Trophoblast cell (in vitro differentiated cells and primary cell): ENCODE measurements around the gene SLC30A4.
"Not testable (repeated sequence)": the region's sequence is repeated elsewhere in the genome, so short reads cannot be mapped to it uniquely, and the experiment has no call there.

Experiments
- DNase-seq, 2 donors: peaks; one replicate each; pipeline ENCODE4 v3.0.0-alpha.2; 2016
- H2AFZ ChIP-seq: 2 replicates; pipeline ENCODE4 v1.6.1; 2013; ENCODE audit warnings: low read length, moderate library complexity, mild to moderate bottlenecking; ENCODE audit not compliant: insufficient read depth, poor library complexity
- H2AK5ac ChIP-seq: 2 replicates; pipeline ENCODE4 v1.6.1; 2013; ENCODE audit warnings: mild to moderate bottlenecking, low read length
- H2BK120ac ChIP-seq: 2 replicates; pipeline ENCODE4 v1.6.1; 2013; ENCODE audit warnings: low read length, mild to moderate bottlenecking, moderate library complexity; ENCODE audit not compliant: insufficient read depth, poor library complexity
- H2BK12ac ChIP-seq: 2 replicates; pipeline ENCODE4 v1.6.1; 2013; ENCODE audit warnings: mild to moderate bottlenecking, low read length, moderate library complexity
- H2BK5ac ChIP-seq: 2 replicates; pipeline ENCODE4 v1.6.1; 2013; ENCODE audit warnings: low read length, low read depth, moderate library complexity, mild to moderate bottlenecking; ENCODE audit not compliant: poor library complexity
- H3K14ac ChIP-seq: 2 replicates; pipeline ENCODE4 v1.6.1; 2013; ENCODE audit warnings: mild to moderate bottlenecking, low read length
- H3K18ac ChIP-seq: 2 replicates; pipeline ENCODE4 v1.6.1; 2013; ENCODE audit warnings: mild to moderate bottlenecking, low read length
- H3K23ac ChIP-seq: 2 replicates; pipeline ENCODE4 v1.6.1; 2013; ENCODE audit warnings: low read length
- H3K27ac ChIP-seq: 2 replicates; pipeline ENCODE4 v1.5.1; 2013; ENCODE audit warnings: low read depth, mild to moderate bottlenecking, inconsistent platforms, low read length, moderate library complexity
- H3K27me3 ChIP-seq: 2 replicates; pipeline ENCODE4 v1.6.1; 2013; ENCODE audit warnings: inconsistent platforms, mild to moderate bottlenecking, low read length, moderate library complexity; ENCODE audit not compliant: insufficient read depth
- H3K36me3 ChIP-seq, 2 experiments: 1 replicate in 1 of 2; 2 replicates in 1 of 2; pipeline ENCODE4 v1.6.1; 2013; ENCODE audit warnings: low read length in 2 of 2, mild to moderate bottlenecking in 2 of 2, moderate library complexity in 1 of 2; ENCODE audit not compliant: insufficient read depth in 2 of 2, control insufficient read depth in 1 of 2
- H3K4ac ChIP-seq: 2 replicates; pipeline ENCODE4 v1.6.1; 2013; ENCODE audit warnings: low read depth, mild to moderate bottlenecking, low read length, moderate library complexity
- H3K4me1 ChIP-seq, 2 experiments: 1 replicate in 1 of 2; 2 replicates in 1 of 2; pipeline ENCODE4 v1.6.1; 2013; ENCODE audit warnings: low read length in 2 of 2, mild to moderate bottlenecking in 2 of 2, moderate library complexity in 1 of 2; ENCODE audit not compliant: insufficient read depth in 2 of 2, control insufficient read depth in 1 of 2
- H3K4me2 ChIP-seq: 2 replicates; pipeline ENCODE4 v1.6.1; 2013; ENCODE audit warnings: inconsistent platforms, mild to moderate bottlenecking, low read length, moderate library complexity
- H3K4me3 ChIP-seq: 2 replicates; pipeline ENCODE4 v1.5.1; 2013; ENCODE audit warnings: mild to moderate bottlenecking, low read depth, low read length, inconsistent platforms
- H3K79me1 ChIP-seq: one replicate; pipeline ENCODE4 v1.6.1; 2013; ENCODE audit warnings: low read length
- H3K79me2 ChIP-seq: 2 replicates; pipeline ENCODE4 v1.6.1; 2013; ENCODE audit warnings: low read length, mild to moderate bottlenecking; ENCODE audit not compliant: control insufficient read depth, insufficient read depth, poor library complexity
- H3K9ac ChIP-seq: 2 replicates; pipeline ENCODE4 v1.6.1; 2013; ENCODE audit warnings: mild to moderate bottlenecking, low read length
- H3K9me3 ChIP-seq: 2 replicates; pipeline ENCODE4 v1.6.1; 2013; ENCODE audit warnings: low read depth, mild to moderate bottlenecking, control low read depth, inconsistent platforms, low read length; ENCODE audit not compliant: insufficient read depth
- H4K12ac ChIP-seq: 2 replicates; pipeline ENCODE4 v1.6.1; 2013; ENCODE audit warnings: low read depth, mild to moderate bottlenecking, low read length, moderate library complexity
- H4K8ac ChIP-seq: 2 replicates; pipeline ENCODE4 v1.6.1; 2013; ENCODE audit warnings: low read depth, mild to moderate bottlenecking, low read length, moderate library complexity
- H4K91ac ChIP-seq: one replicate; pipeline ENCODE4 v1.6.1; 2013; ENCODE audit warnings: low read depth, mild to moderate bottlenecking, low read length, moderate library complexity
- WGBS: extraction: QIAGEN DNeasy Blood & Tissue Kit; methylation state at CpG from one replicate; pipeline ENCODE4 v1.1.7; 2013; ENCODE audit warnings: missing lambda C conversion rate; ENCODE audit not compliant: insufficient read length, insufficient coverage; ENCODE audit errors: extremely low coverage; 5-methylcytosine and 5-hydroxymethylcytosine counted together

The SLC30A4 gene

GRCh38 chr15:45507143-45507542 is 15.4 kb downstream of the SLC30A4 start:
- DNase-seq, H4K8ac ChIP-seq, H3K4me1 ChIP-seq, H2BK12ac ChIP-seq, H3K4me2 ChIP-seq, H3K14ac ChIP-seq, H3K4ac ChIP-seq, H3K4me3 ChIP-seq, H2BK5ac ChIP-seq, H2BK120ac ChIP-seq, H3K36me3 ChIP-seq, H2AFZ ChIP-seq, H3K79me1 ChIP-seq, H3K23ac ChIP-seq, H3K79me2 ChIP-seq, H2AK5ac ChIP-seq, H3K9ac ChIP-seq, H3K18ac ChIP-seq, H4K12ac ChIP-seq, H3K27ac ChIP-seq, H3K27me3 ChIP-seq, H3K9me3 ChIP-seq, H4K91ac ChIP-seq: not testable (repeated sequence)
- WGBS, result no CpG with 5 or more reads among the region's 6 CpGs

GRCh38 chr15:45499426-45499825 is 23.1 kb downstream of the SLC30A4 start:
- no CpG with 5 or more reads among the region's 4 CpGs for WGBS
- no peak overlapping the region for H2BK12ac ChIP-seq
- no peak overlapping the region for H3K4me2 ChIP-seq
- H3K18ac ChIP-seq, result no peak overlapping the region
- H4K91ac ChIP-seq, result no peak overlapping the region
- H4K8ac ChIP-seq, result no peak overlapping the region
- H2AFZ ChIP-seq, result no peak overlapping the region
- no peaks in the 10 kb centered on the region for H3K36me3 ChIP-seq
- no peaks in the 10 kb centered on the region for H3K79me2 ChIP-seq
- no peak overlapping the region for H4K12ac ChIP-seq
- H3K14ac ChIP-seq, result no peak overlapping the region
- no peaks in the 10 kb centered on the region for H3K4me1 ChIP-seq
- H3K23ac ChIP-seq, result no peak overlapping the region
- peak in 1 of 2 donors; percentile 9 for DNase-seq
- H2BK5ac ChIP-seq, result no peak overlapping the region
- no peaks in the 10 kb centered on the region for H3K9me3 ChIP-seq
- no peak overlapping the region for H3K9ac ChIP-seq
- no peak overlapping the region for H3K4ac ChIP-seq
- no peaks in the 10 kb centered on the region for H3K27me3 ChIP-seq
- no peak overlapping the region for H2AK5ac ChIP-seq
- peaks cover 2% of the 10 kb centered on the region for H3K79me1 ChIP-seq
- no peak overlapping the region for H3K27ac ChIP-seq
- no peak overlapping the region for H2BK120ac ChIP-seq
- H3K4me3 ChIP-seq, result no peak overlapping the region

GRCh38 chr15:45498701-45499100 is 23.9 kb downstream of the SLC30A4 start:
- no peaks in the 10 kb centered on the region for H3K27me3 ChIP-seq
- WGBS, result no CpG with 5 or more reads among the region's 1 CpG
- no peak overlapping the region for H3K9ac ChIP-seq
- no peaks in the 10 kb centered on the region for H3K36me3 ChIP-seq
- H2AK5ac ChIP-seq, result no peak overlapping the region
- H4K91ac ChIP-seq, result no peak overlapping the region
- no peak overlapping the region for H3K4me3 ChIP-seq
- DNase-seq, result no peak
- H3K79me1 ChIP-seq, result peaks cover 2% of the 10 kb centered on the region
- no peaks in the 10 kb centered on the region for H3K4me1 ChIP-seq
- no peak overlapping the region for H3K4ac ChIP-seq
- H4K8ac ChIP-seq, result no peak overlapping the region
- H2BK120ac ChIP-seq, result no peak overlapping the region
- no peaks in the 10 kb centered on the region for H3K79me2 ChIP-seq
- H4K12ac ChIP-seq, result no peak overlapping the region
- H3K18ac ChIP-seq, result no peak overlapping the region
- H3K27ac ChIP-seq, result no peak overlapping the region
- H3K4me2 ChIP-seq, result no peak overlapping the region
- H3K9me3 ChIP-seq, result no peaks in the 10 kb centered on the region
- no peak overlapping the region for H2AFZ ChIP-seq
- H3K23ac ChIP-seq, result no peak overlapping the region
- no peak overlapping the region for H3K14ac ChIP-seq
- no peak overlapping the region for H2BK12ac ChIP-seq
- H2BK5ac ChIP-seq, result no peak overlapping the region

GRCh38 chr15:45497261-45497660 is 25.3 kb downstream of the SLC30A4 start:
- no peak overlapping the region for H2BK5ac ChIP-seq
- no peak overlapping the region for H3K27ac ChIP-seq
- no peak overlapping the region for H3K4me3 ChIP-seq
- H3K23ac ChIP-seq, result no peak overlapping the region
- WGBS, result no CpG with 5 or more reads among the region's 3 CpGs
- H2AFZ ChIP-seq, result no peak overlapping the region
- H4K8ac ChIP-seq, result no peak overlapping the region
- H3K27me3 ChIP-seq, result no peaks in the 10 kb centered on the region
- no peak overlapping the region for H2BK120ac ChIP-seq
- H3K18ac ChIP-seq, result no peak overlapping the region
- H3K9ac ChIP-seq, result no peak overlapping the region
- no peak overlapping the region for H2BK12ac ChIP-seq
- H3K4ac ChIP-seq, result no peak overlapping the region
- no peak overlapping the region for H4K91ac ChIP-seq
- H3K4me2 ChIP-seq, result no peak overlapping the region
- no peak overlapping the region for H3K14ac ChIP-seq
- no peaks in the 10 kb centered on the region for H3K36me3 ChIP-seq
- H3K79me1 ChIP-seq, result peaks cover 2% of the 10 kb centered on the region
- no peaks in the 10 kb centered on the region for H3K79me2 ChIP-seq
- no peaks in the 10 kb centered on the region for H3K4me1 ChIP-seq
- no peaks in the 10 kb centered on the region for H3K9me3 ChIP-seq
- DNase-seq, result no peak
- no peak overlapping the region for H4K12ac ChIP-seq
- no peak overlapping the region for H2AK5ac ChIP-seq
